ENCODE data around the gene RGS16. TPM values are rescaled to one million over a fixed set of nuclear protein-coding genes. Genes with fewer than 3 reads are reported as not detected.

The RGS16 gene
- polyA plus RNA-seq, 1 experiment, result 0.23 TPM

GRCh38 chr1:182611326-182611725 lies 7.1 kb upstream of the RGS16 start:
- TF ChIP-seq CTCF (IDR thresholded peaks at IDR 0.05; ENCODE audit: insufficient read depth, low read depth, low read length), result no peak
- CTCF ChIA-PET, result interaction anchor here (1.0 to 6.4 kb wide), 4 partner anchors 11 to 176 kb away, joined by 4 to 34 read pairs (median 9); no protein-coding TSS in a partner anchor
- no peak for DNase-seq (ENCODE audit: low read depth)

GRCh38 chr1:182610606-182611194 lies 6.5 kb upstream of the RGS16 start:
- TF ChIP-seq CTCF (IDR thresholded peaks at IDR 0.05; ENCODE audit: insufficient read depth, low read depth, low read length), result no peak
- CTCF ChIA-PET, result interaction anchor here (1.0 to 1.2 kb wide), 3 partner anchors 12 to 176 kb away, joined by 4 to 8 read pairs (median 4); no protein-coding TSS in a partner anchor

More at GRCh38 chr1:182611326-182611725, 7.1 kb upstream of the RGS16 start:
- Histone ChIP-seq H3K27me3 (ENCODE audit: control insufficient read depth, insufficient read depth, low read length) (no peaks in the 10 kb centered on the region; the same call in 1 of the 2 replicates), H3K36me3 (ENCODE audit: control insufficient read depth, insufficient read depth, low read length) (no peaks in the 10 kb centered on the region; the same call in 1 of the 2 replicates), H3K4me3 (ENCODE audit: low read depth, low read length) (no peak overlapping the region)
- POLR2A ChIA-PET, result no interaction called here

GRCh38 chr1:182608845-182609610 lies 4.8 kb upstream of the RGS16 start:
- Histone ChIP-seq H3K27me3 (ENCODE audit: control insufficient read depth, insufficient read depth, low read length) (no peaks in the 10 kb centered on the region; the same call in 1 of the 2 replicates), H3K4me3 (ENCODE audit: low read depth, low read length) (no peak overlapping the region), H3K36me3 (ENCODE audit: control insufficient read depth, insufficient read depth, low read length) (no peaks in the 10 kb centered on the region; the same call in 1 of the 2 replicates)
- ChIA-PET POLR2A (no interaction called here), CTCF (interaction anchor here (0.8 to 16.9 kb wide), 5 partner anchors 8 to 177 kb away, joined by 3 to 488 read pairs (median 3); partner anchors contain the start of gene NPL)
- no peak for DNase-seq (ENCODE audit: low read depth)
- TF ChIP-seq CTCF (IDR thresholded peaks at IDR 0.05; ENCODE audit: insufficient read depth, low read depth, low read length), result no peak

More at GRCh38 chr1:182610606-182611194, 6.5 kb upstream of the RGS16 start:
- Histone ChIP-seq H3K36me3 (ENCODE audit: control insufficient read depth, insufficient read depth, low read length) (no peaks in the 10 kb centered on the region; the same call in 1 of the 2 replicates), H3K4me3 (ENCODE audit: low read depth, low read length) (no peak overlapping the region), H3K27me3 (ENCODE audit: control insufficient read depth, insufficient read depth, low read length) (no peaks in the 10 kb centered on the region; the same call in 1 of the 2 replicates)
- DNase-seq (ENCODE audit: low read depth), result no peak
- POLR2A ChIA-PET, result no interaction called here

GRCh38 chr1:182608236-182608635 lies 4.0 kb upstream of the RGS16 start:
- Histone ChIP-seq H3K4me3 (ENCODE audit: low read depth, low read length) (no peak overlapping the region), H3K27me3 (ENCODE audit: control insufficient read depth, insufficient read depth, low read length) (peaks cover 1% of the 10 kb centered on the region; the same call in 1 of the 2 replicates), H3K36me3 (ENCODE audit: control insufficient read depth, insufficient read depth, low read length) (no peaks in the 10 kb centered on the region; the same call in 1 of the 2 replicates)
- ChIA-PET POLR2A (no interaction called here), CTCF (interaction anchor here (0.8 to 16.9 kb wide), 3 partner anchors 13 to 178 kb away, joined by 3 to 488 read pairs (median 3); partner anchors contain the start of gene NPL)
- no peak for DNase-seq (ENCODE audit: low read depth)
- TF ChIP-seq CTCF (IDR thresholded peaks at IDR 0.05; ENCODE audit: insufficient read depth, low read depth, low read length), result no peak

- Histone ChIP-seq H3K27me3 (ENCODE audit: control insufficient read depth, insufficient read depth, low read length) (peaks cover 4% of the 10 kb centered on the region), H3K4me3 (ENCODE audit: low read depth, low read length) (no peak overlapping the region), H3K36me3 (ENCODE audit: control insufficient read depth, insufficient read depth, low read length) (no peaks in the 10 kb centered on the region; the same call in 1 of the 2 replicates)
- no peak for TF ChIP-seq CTCF (IDR thresholded peaks at IDR 0.05; ENCODE audit: insufficient read depth, low read depth, low read length)
- ChIA-PET CTCF (interaction anchor here (1.7 to 16.9 kb wide), 3 partner anchors 9 to 179 kb away, joined by 4 to 488 read pairs (median 10); partner anchors contain the start of gene NPL), POLR2A (no interaction called here)
- DNase-seq (ENCODE audit: low read depth), result no peak
Observed at GRCh38 chr1:182607566-182607965, 3.4 kb upstream of the RGS16 start.
